ENCODE measurements around the gene WSCD1.

The WSCD1 gene

DNA sequence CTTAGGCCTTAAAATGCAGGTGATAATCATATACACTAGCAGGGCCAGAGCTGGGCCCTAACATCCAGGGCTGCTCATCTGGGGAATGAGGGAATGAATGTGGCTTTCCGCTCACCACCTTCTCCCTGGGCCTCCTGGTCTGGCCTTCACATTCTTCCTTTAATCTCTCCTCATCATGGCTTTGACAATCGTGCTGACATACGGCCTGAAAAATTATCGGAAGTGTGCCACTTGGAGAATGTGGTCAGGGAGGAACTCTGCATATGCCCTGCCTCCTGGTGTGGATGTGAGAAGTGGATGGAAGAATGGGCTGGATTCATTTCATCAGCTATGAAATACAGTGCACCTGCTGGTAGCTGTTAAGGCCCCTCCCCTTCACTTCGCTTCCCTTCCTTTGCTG is 2.4 kb downstream of the WSCD1 start:
- no peak for DNase-seq

GRCh38 chr17:6073620-6074019 is 3.4 kb downstream of the WSCD1 start:
- ATAC-seq (ENCODE audit: insufficient read depth, low read depth): no peak
- Histone ChIP-seq H3K27me3 (ENCODE audit: insufficient read depth, low read length, poor library complexity) (peaks cover 13% of the 10 kb centered on the region), H3K4me1 (ENCODE audit: insufficient read depth, low read length) (no peaks in the 10 kb centered on the region), H3K4me2 (ENCODE audit: insufficient read depth, low read length) (no peak overlapping the region), H4K20me1 (ENCODE audit: insufficient read depth, low read length) (peaks cover 13% of the 10 kb centered on the region; the same call in 1 of the 2 replicates), H3K9ac (ENCODE audit: low read depth, low read length) (no peak overlapping the region), H3K9me3 (ENCODE audit: insufficient read depth, low read length, severe bottlenecking) (no peaks in the 10 kb centered on the region), H3K79me2 (ENCODE audit: insufficient read depth, low read length) (no peaks in the 10 kb centered on the region), H3K36me3 (ENCODE audit: insufficient read depth, low read length) (no peaks in the 10 kb centered on the region), H3K27ac (ENCODE audit: low read length) (no peak overlapping the region), H2AFZ (ENCODE audit: low read depth, low read length) (no peak overlapping the region), H3K4me3 (ENCODE audit: low read depth in 1 of 2, low read length in 2 of 2) (no peak overlapping the region)
- TF ChIP-seq, protein P1, sequence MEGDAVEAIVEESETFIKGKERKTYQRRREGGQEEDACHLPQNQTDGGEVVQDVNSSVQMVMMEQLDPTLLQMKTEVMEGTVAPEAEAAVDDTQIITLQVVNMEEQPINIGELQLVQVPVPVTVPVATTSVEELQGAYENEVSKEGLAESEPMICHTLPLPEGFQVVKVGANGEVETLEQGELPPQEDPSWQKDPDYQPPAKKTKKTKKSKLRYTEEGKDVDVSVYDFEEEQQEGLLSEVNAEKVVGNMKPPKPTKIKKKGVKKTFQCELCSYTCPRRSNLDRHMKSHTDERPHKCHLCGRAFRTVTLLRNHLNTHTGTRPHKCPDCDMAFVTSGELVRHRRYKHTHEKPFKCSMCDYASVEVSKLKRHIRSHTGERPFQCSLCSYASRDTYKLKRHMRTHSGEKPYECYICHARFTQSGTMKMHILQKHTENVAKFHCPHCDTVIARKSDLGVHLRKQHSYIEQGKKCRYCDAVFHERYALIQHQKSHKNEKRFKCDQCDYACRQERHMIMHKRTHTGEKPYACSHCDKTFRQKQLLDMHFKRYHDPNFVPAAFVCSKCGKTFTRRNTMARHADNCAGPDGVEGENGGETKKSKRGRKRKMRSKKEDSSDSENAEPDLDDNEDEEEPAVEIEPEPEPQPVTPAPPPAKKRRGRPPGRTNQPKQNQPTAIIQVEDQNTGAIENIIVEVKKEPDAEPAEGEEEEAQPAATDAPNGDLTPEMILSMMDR (IDR thresholded peaks at IDR 0.05; ENCODE audit: borderline replicate concordance, extremely low read depth, low read length, poor library complexity, severe bottlenecking): no peak
- TF ChIP-seq EZH2 (IDR thresholded peaks at IDR 0.05; ENCODE audit: borderline replicate concordance, low read depth, low read length, severe bottlenecking): no peak
- no peak for DNase-seq

More for the DNA sequence above, 2.4 kb downstream of the WSCD1 start:
- Histone ChIP-seq H3K9ac (ENCODE audit: low read depth, low read length) (no peak overlapping the region), H3K4me3 (ENCODE audit: low read depth in 1 of 2, low read length in 2 of 2) (no peak overlapping the region), H3K36me3 (ENCODE audit: insufficient read depth, low read length) (no peaks in the 10 kb centered on the region), H3K4me1 (ENCODE audit: insufficient read depth, low read length) (no peaks in the 10 kb centered on the region), H2AFZ (ENCODE audit: low read depth, low read length) (no peak overlapping the region), H3K9me3 (ENCODE audit: insufficient read depth, low read length, severe bottlenecking) (no peaks in the 10 kb centered on the region), H3K79me2 (ENCODE audit: insufficient read depth, low read length) (no peaks in the 10 kb centered on the region), H3K27me3 (ENCODE audit: insufficient read depth, low read length, poor library complexity) (peaks cover 4% of the 10 kb centered on the region), H4K20me1 (ENCODE audit: insufficient read depth, low read length) (peaks cover 6% of the 10 kb centered on the region; the same call in 1 of the 2 replicates), H3K27ac (ENCODE audit: low read length) (no peak overlapping the region), H3K4me2 (ENCODE audit: insufficient read depth, low read length) (no peak overlapping the region)
- no peak for ATAC-seq (ENCODE audit: insufficient read depth, low read depth)
- TF ChIP-seq EZH2 (IDR thresholded peaks at IDR 0.05; ENCODE audit: borderline replicate concordance, low read depth, low read length, severe bottlenecking): no peak
- TF ChIP-seq, protein P1 (IDR thresholded peaks at IDR 0.05; ENCODE audit: borderline replicate concordance, extremely low read depth, low read length, poor library complexity, severe bottlenecking): no peak

- Histone ChIP-seq H3K27ac (ENCODE audit: low read length) (no peak overlapping the region), H3K79me2 (ENCODE audit: insufficient read depth, low read length) (no peaks in the 10 kb centered on the region), H3K4me2 (ENCODE audit: insufficient read depth, low read length) (no peak overlapping the region), H3K36me3 (ENCODE audit: insufficient read depth, low read length) (no peaks in the 10 kb centered on the region), H3K4me1 (ENCODE audit: insufficient read depth, low read length) (no peaks in the 10 kb centered on the region), H2AFZ (ENCODE audit: low read depth, low read length) (no peak overlapping the region), H4K20me1 (ENCODE audit: insufficient read depth, low read length) (peaks cover 13% of the 10 kb centered on the region; the same call in 1 of the 2 replicates), H3K9me3 (ENCODE audit: insufficient read depth, low read length, severe bottlenecking) (no peaks in the 10 kb centered on the region), H3K4me3 (ENCODE audit: low read depth in 1 of 2, low read length in 2 of 2) (no peak overlapping the region), H3K27me3 (ENCODE audit: insufficient read depth, low read length, poor library complexity) (peaks cover 13% of the 10 kb centered on the region), H3K9ac (ENCODE audit: low read depth, low read length) (no peak overlapping the region)
- DNase-seq (no peak), ATAC-seq (ENCODE audit: insufficient read depth, low read depth) (no peak)
- TF ChIP-seq EZH2 (IDR thresholded peaks at IDR 0.05; ENCODE audit: borderline replicate concordance, low read depth, low read length, severe bottlenecking): no peak
- TF ChIP-seq, protein P1 (IDR thresholded peaks at IDR 0.05; ENCODE audit: borderline replicate concordance, extremely low read depth, low read length, poor library complexity, severe bottlenecking): no peak
Measured at GRCh38 chr17:6075050-6075449, 4.9 kb downstream of the WSCD1 start.

GRCh38 chr17:6075845-6076244 is 5.7 kb downstream of the WSCD1 start:
- Histone ChIP-seq H4K20me1 (ENCODE audit: insufficient read depth, low read length) (peaks cover 13% of the 10 kb centered on the region; the same call in 1 of the 2 replicates), H3K9me3 (ENCODE audit: insufficient read depth, low read length, severe bottlenecking) (no peaks in the 10 kb centered on the region), H3K4me2 (ENCODE audit: insufficient read depth, low read length) (no peak overlapping the region), H3K9ac (ENCODE audit: low read depth, low read length) (no peak overlapping the region), H3K79me2 (ENCODE audit: insufficient read depth, low read length) (no peaks in the 10 kb centered on the region), H2AFZ (ENCODE audit: low read depth, low read length) (no peak overlapping the region), H3K36me3 (ENCODE audit: insufficient read depth, low read length) (no peaks in the 10 kb centered on the region), H3K4me1 (ENCODE audit: insufficient read depth, low read length) (no peaks in the 10 kb centered on the region), H3K4me3 (ENCODE audit: low read depth in 1 of 2, low read length in 2 of 2) (no peak overlapping the region), H3K27me3 (ENCODE audit: insufficient read depth, low read length, poor library complexity) (peaks cover 13% of the 10 kb centered on the region), H3K27ac (ENCODE audit: low read length) (no peak overlapping the region)
- TF ChIP-seq, protein P1 (IDR thresholded peaks at IDR 0.05; ENCODE audit: borderline replicate concordance, extremely low read depth, low read length, poor library complexity, severe bottlenecking): no peak
- no peak for TF ChIP-seq EZH2 (IDR thresholded peaks at IDR 0.05; ENCODE audit: borderline replicate concordance, low read depth, low read length, severe bottlenecking)
- DNase-seq (no peak), ATAC-seq (ENCODE audit: insufficient read depth, low read depth) (no peak)
